Small intestine (tissue), 7 donors: ENCODE results near the gene TRIML1. TPM values are rescaled to one million over a fixed set of nuclear protein-coding genes. Genes with fewer than 3 reads are reported as not detected.

Source experiments
- DNase-seq, 2 donors: peaks; one replicate each; pipeline versions ENCODE4 v3.0.0 to v3.0.0-alpha.2; 2013
- FAIRE-seq: peaks from 2 replicates; lab custom pipeline; 2012; peaks lifted over from hg19 to GRCh38; lab: Jason Lieb, UNC
- H3K27ac ChIP-seq, 3 donors: one replicate each; pipeline ENCODE4 v1.5.1; 2013; ENCODE audit warnings: low read length in 2 of 3, mild to moderate bottlenecking in 2 of 3, control low read depth in 1 of 3, inconsistent platforms in 1 of 3, low read depth in 1 of 3, moderate library complexity in 1 of 3
- H3K27me3 ChIP-seq, 3 donors: one replicate each; pipeline ENCODE4 v1.6.1; 2013; ENCODE audit warnings: low read length in 3 of 3, inconsistent platforms in 1 of 3; ENCODE audit not compliant: control insufficient read depth in 3 of 3, insufficient read depth in 3 of 3
- H3K36me3 ChIP-seq, 3 donors: one replicate each; pipeline ENCODE4 v1.6.1; 2013; ENCODE audit warnings: low read length in 3 of 3, inconsistent platforms in 1 of 3, low read depth in 1 of 3, mild to moderate bottlenecking in 1 of 3, moderate library complexity in 1 of 3; ENCODE audit not compliant: control insufficient read depth in 3 of 3, insufficient read depth in 2 of 3
- H3K4me1 ChIP-seq, 3 donors: one replicate each; pipeline ENCODE4 v1.6.1; 2013; ENCODE audit warnings: low read length in 2 of 3, inconsistent platforms in 1 of 3, low read depth in 1 of 3, mild to moderate bottlenecking in 1 of 3, moderate library complexity in 1 of 3; ENCODE audit not compliant: control insufficient read depth in 3 of 3, insufficient read depth in 2 of 3
- H3K4me3 ChIP-seq, 3 donors: one replicate each; pipeline ENCODE4 v1.5.1; 2013; ENCODE audit warnings: low read length in 3 of 3, control low read depth in 1 of 3, inconsistent platforms in 1 of 3, low read depth in 1 of 3, mild to moderate bottlenecking in 1 of 3, moderate library complexity in 1 of 3
- H3K9me3 ChIP-seq, 2 donors: one replicate each; pipeline ENCODE4 v1.6.1; 2013; ENCODE audit warnings: low read depth in 1 of 2, low read length in 1 of 2; ENCODE audit not compliant: control insufficient read depth in 2 of 2, insufficient read depth in 1 of 2
- WGBS, 3 donors: extraction: QIAGEN DNeasy Blood & Tissue Kit; methylation state at CpG; one replicate each; pipeline ENCODE4 v1.1.7; 2013; 5-methylcytosine and 5-hydroxymethylcytosine counted together
- polyA plus RNA-seq, 4 donors: library from polyadenylated mRNA; stranded (reverse) in 3 of 4; unstranded in 1 of 4; fragments of 200-250 nt in 3 of 4; fragments of 120-200 nt in 1 of 4; gene quantifications; one replicate each; pipeline versions ENCODE4 v1.2.1 to v1.2.3, GENCODE V29; 2013
- donor health status: healthy with polysubstance abuse.
- donor health status: control.
- donor health status: control.
- donor health status: Bipolar disorder and iron deficiency.
- donor health status: healthy.

TRIML1 gene
- polyA plus RNA-seq, 4 donors: not detected

- no peaks in the 10 kb centered on the region for H3K27me3 ChIP-seq
- H3K27ac ChIP-seq: no peak overlapping the region
- H3K9me3 ChIP-seq: peaks cover 0 to 2% of the 10 kb centered on the region in 2 donors
- no peak for FAIRE-seq
- H3K36me3 ChIP-seq: no peaks in the 10 kb centered on the region
- WGBS, 3 donors: 88 to 91% (median 88%) methylated on average over 19 of the region's 19 CpGs
- DNase-seq: no peak
- H3K4me3 ChIP-seq: no peak overlapping the region
- no peaks in the 10 kb centered on the region for H3K4me1 ChIP-seq
Measured at GRCh38 chr4:188139671-188140070, 430 bp downstream of the TRIML1 start.

GRCh38 chr4:188143731-188144130 is 4.5 kb downstream of the TRIML1 start:
- Histone ChIP-seq H3K27ac (no peak overlapping the region), H3K9me3 (peaks cover 0 to 16% of the 10 kb centered on the region in 2 donors), H3K4me1 (no peaks in the 10 kb centered on the region), H3K4me3 (no peak overlapping the region), H3K27me3 (no peaks in the 10 kb centered on the region), H3K36me3 (no peaks in the 10 kb centered on the region)
- no peak for FAIRE-seq
- WGBS, 3 donors: 72 to 80% (median 75%) methylated on average over 11 of the region's 11 CpGs
- no peak for DNase-seq

- no peak for DNase-seq
- H3K36me3 ChIP-seq: no peaks in the 10 kb centered on the region
- no peak overlapping the region for H3K27ac ChIP-seq
- FAIRE-seq: no peak
- peaks cover 0 to 24% of the 10 kb centered on the region in 2 donors for H3K9me3 ChIP-seq
- no peak overlapping the region for H3K4me3 ChIP-seq
- no peaks in the 10 kb centered on the region for H3K4me1 ChIP-seq
- WGBS, 3 donors: 86 to 90% (median 88%) methylated on average over 10 of the region's 10 CpGs
- H3K27me3 ChIP-seq: no peaks in the 10 kb centered on the region
Measured at GRCh38 chr4:188145601-188146000, 6.4 kb downstream of the TRIML1 start.

GRCh38 chr4:188146618-188147017 is 7.4 kb downstream of the TRIML1 start:
- Histone ChIP-seq H3K4me1 (no peaks in the 10 kb centered on the region), H3K4me3 (no peak overlapping the region), H3K9me3 (peaks cover 0 to 29% of the 10 kb centered on the region in 2 donors), H3K27me3 (no peaks in the 10 kb centered on the region), H3K27ac (no peak overlapping the region), H3K36me3 (no peaks in the 10 kb centered on the region)
- DNase-seq (no peak), FAIRE-seq (no peak)
- WGBS, 3 donors: 89 to 92% (median 92%) methylated on average over 11 of the region's 11 CpGs

GRCh38 chr4:188147176-188147575 is 7.9 kb downstream of the TRIML1 start:
- Histone ChIP-seq H3K27me3 (no peaks in the 10 kb centered on the region), H3K36me3 (no peaks in the 10 kb centered on the region), H3K9me3 (peaks cover 0 to 29% of the 10 kb centered on the region in 2 donors), H3K4me1 (no peaks in the 10 kb centered on the region), H3K4me3 (no peak overlapping the region), H3K27ac (no peak overlapping the region)
- 89 to 92% (median 91%) methylated on average over 11 of the region's 11 CpGs for WGBS, 3 donors
- FAIRE-seq (no peak), DNase-seq (no peak)

GRCh38 chr4:188147776-188148175 is 8.5 kb downstream of the TRIML1 start:
- Histone ChIP-seq H3K27me3 (no peaks in the 10 kb centered on the region), H3K4me3 (no peak overlapping the region), H3K27ac (no peak overlapping the region), H3K4me1 (no peaks in the 10 kb centered on the region), H3K9me3 (peaks cover 0 to 29% of the 10 kb centered on the region in 2 donors), H3K36me3 (no peaks in the 10 kb centered on the region)
- no peak for DNase-seq
- FAIRE-seq: no peak
- 88 to 92% (median 88%) methylated on average over 6 of the region's 6 CpGs for WGBS, 3 donors

- Histone ChIP-seq H3K27ac (no peak overlapping the region), H3K4me1 (no peaks in the 10 kb centered on the region), H3K27me3 (no peaks in the 10 kb centered on the region), H3K4me3 (no peak overlapping the region), H3K36me3 (no peaks in the 10 kb centered on the region), H3K9me3 (peaks cover 0 to 34% of the 10 kb centered on the region in 2 donors)
- DNase-seq (no peak), FAIRE-seq (no peak)
- WGBS, 3 donors: 76 to 86% (median 77%) methylated on average over 9 to 11 of the region's 11 CpGs
Measured at GRCh38 chr4:188154668-188155405, 15.6 kb downstream of the TRIML1 start.

GRCh38 chr4:188158336-188158735 is 19.1 kb downstream of the TRIML1 start:
- DNase-seq: no peak
- no peaks in the 10 kb centered on the region for H3K4me1 ChIP-seq
- H3K4me3 ChIP-seq: no peak overlapping the region
- H3K9me3 ChIP-seq: peaks cover 2 to 29% of the 10 kb centered on the region in 2 donors
- H3K27ac ChIP-seq: no peak overlapping the region
- WGBS, 3 donors: 94% methylated on average over 10 of the region's 10 CpGs
- H3K36me3 ChIP-seq: no peaks in the 10 kb centered on the region
- H3K27me3 ChIP-seq: no peaks in the 10 kb centered on the region
- FAIRE-seq: no peak
